22Rv1 (cell line): ENCODE results near the gene PYGO2.
"Not testable (repeated sequence)": the region's sequence is repeated elsewhere in the genome, so short reads cannot be mapped to it uniquely, and the experiment has no call there.

ENCODE experiments used
- H3K27ac ChIP-seq: fragments of 450-650 bp; 2 replicates; pipeline ENCODE4 v1.5.1; 2017
- CTCF ChIP-seq: fragments of 450-650 bp; IDR thresholded peaks from 2 replicates; pipeline ENCODE4 v1.5.1; 2017; ENCODE audit warnings: mild to moderate bottlenecking
- ZFX ChIP-seq: fragments of 450-650 bp; IDR thresholded peaks from 2 replicates; pipeline ENCODE4 v1.6.1; 2017; ENCODE audit warnings: antibody characterized with exemption, borderline replicate concordance

PYGO2 gene

DNA sequence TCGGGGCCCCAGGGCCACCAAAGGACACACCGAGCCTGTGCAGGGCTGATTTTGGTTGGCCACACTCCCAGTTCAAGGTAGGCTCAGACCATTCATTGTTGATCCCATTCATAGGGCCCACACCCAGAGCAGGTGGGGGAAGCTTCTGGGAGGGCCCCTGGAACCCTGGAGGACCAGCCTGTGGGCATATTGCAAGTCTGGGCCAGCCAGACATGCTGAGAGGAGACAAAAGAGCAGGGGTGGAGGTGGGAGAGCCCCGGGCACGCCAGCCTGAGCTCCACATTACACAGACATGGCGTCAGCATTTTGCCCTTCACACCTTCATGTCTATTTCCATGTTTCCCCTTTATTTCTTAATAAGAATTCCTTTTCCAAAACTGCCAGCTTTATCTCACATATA is 50.7 kb downstream of the PYGO2 start:
- H3K27ac ChIP-seq: peak overlapping the region; percentile 23; the same call in 1 of the 2 replicates
- TF ChIP-seq CTCF (no peak), ZFX (no peak)

GRCh38 chr1:154908937-154909336 is 52.6 kb downstream of the PYGO2 start:
- no peak overlapping the region for H3K27ac ChIP-seq
- TF ChIP-seq ZFX (no peak), CTCF (no peak)

DNA sequence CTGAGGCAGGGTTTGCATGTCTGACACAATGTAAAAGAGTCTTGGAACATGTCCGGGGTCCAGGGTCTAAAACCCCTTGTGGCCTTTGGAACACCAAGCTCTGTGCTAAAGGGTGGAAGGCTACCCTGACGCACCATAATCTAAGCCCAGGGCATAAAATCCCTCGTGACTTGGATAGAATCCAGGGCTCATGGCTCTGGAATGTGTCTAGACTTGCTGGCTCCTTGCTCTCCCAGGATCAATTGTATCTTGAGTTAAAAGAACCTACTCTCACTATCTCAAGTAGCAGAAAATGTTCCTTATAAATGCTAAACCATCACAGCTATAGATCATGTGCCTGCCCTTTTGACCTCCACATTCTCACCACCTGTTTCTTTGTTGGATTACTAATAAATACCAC is 53.5 kb downstream of the PYGO2 start:
- H3K27ac ChIP-seq: not testable (repeated sequence)
